HUES64 (cell line): ENCODE results near the gene GPX7. TPM values are rescaled to one million over a fixed set of nuclear protein-coding genes. Genes with fewer than 3 reads are reported as not detected.

Experiments used
- H3K27ac ChIP-seq: 2 replicates; pipeline ENCODE4 v1.7.0; 2013; ENCODE audit warnings: low read depth, low read length, inconsistent platforms
- H3K27me3 ChIP-seq: 2 replicates; pipeline ENCODE4 v1.6.1; 2013; ENCODE audit warnings: mild to moderate bottlenecking, low read length; ENCODE audit not compliant: insufficient read depth
- H3K36me3 ChIP-seq: 2 replicates; pipeline ENCODE4 v1.6.1; 2013; ENCODE audit warnings: mild to moderate bottlenecking, low read length; ENCODE audit not compliant: insufficient read depth
- H3K4me1 ChIP-seq: 2 replicates; pipeline ENCODE4 v1.6.1; 2013; ENCODE audit warnings: mild to moderate bottlenecking, low read length, moderate library complexity; ENCODE audit not compliant: insufficient read depth
- H3K4me3 ChIP-seq: 2 replicates; pipeline ENCODE4 v1.5.1; 2013; ENCODE audit warnings: mild to moderate bottlenecking, low read length, moderate library complexity
- H3K9ac ChIP-seq: 2 replicates; pipeline ENCODE4 v1.6.1; 2013; ENCODE audit warnings: mild to moderate bottlenecking, low read depth, low read length
- H3K9me3 ChIP-seq: 2 replicates; pipeline ENCODE4 v1.6.1; 2013; ENCODE audit warnings: low read depth, low read length; ENCODE audit not compliant: insufficient read depth
- WGBS: fragments of 150-250, 120-280 bp; methylation state at CpG from one replicate; pipeline ENCODE4 v1.1.7; 2013; ENCODE audit warnings: missing lambda C conversion rate; 5-methylcytosine and 5-hydroxymethylcytosine counted together
- polyA plus RNA-seq, 2 experiments: library from polyadenylated mRNA; stranded (reverse); fragments of 50-300 nt; gene quantifications; one replicate each; pipeline ENCODE4 v1.2.3, GENCODE V29; 2013

Gene GPX7
- polyA plus RNA-seq (2013, experiment 1 of 2): 16.4 TPM
- 25.6 TPM for polyA plus RNA-seq (2013, experiment 2 of 2)

DNA sequence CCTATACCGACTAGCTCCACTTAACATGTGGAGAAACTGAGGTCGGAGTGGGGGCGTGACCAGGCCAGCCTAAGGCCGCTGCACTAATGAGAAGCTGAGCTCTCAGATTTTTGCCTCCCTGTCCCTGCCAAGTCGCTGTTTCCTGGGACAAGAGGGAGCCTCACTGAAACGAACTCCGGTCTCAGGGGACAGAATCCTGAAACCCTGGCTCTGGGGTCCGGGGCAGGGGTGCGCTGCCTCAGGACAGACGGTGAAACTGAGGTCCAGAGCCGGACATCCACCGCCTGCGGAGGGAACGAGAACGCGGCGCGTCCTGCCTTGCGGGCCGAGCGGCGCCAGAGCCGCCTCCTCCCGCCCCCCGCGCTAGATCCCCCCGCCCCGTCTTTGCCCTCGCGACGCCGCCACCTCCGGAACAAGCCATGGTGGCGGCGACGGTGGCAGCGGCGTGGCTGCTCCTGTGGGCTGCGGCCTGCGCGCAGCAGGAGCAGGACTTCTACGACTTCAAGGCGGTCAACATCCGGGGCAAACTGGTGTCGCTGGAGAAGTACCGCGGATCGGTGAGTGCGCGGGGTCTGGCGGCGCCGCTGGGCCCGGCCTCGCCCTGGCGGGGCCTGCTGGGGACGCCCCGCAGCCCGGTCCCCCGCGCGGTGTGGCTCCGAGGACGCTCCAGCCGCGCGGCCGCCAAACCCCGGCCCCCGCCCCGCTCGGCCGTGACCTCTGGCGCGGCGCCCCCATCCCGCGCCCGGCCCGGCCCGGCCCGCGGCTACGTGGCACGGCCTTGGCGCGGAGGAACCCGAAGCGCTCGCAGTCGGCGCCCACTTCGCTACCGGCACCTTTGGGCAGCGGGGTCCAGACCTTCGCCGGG is at the start of gene GPX7:
TSS of gene GPX7 (plus strand) at position 381 of the 865 bp plus-strand sequence. CDS start at position 420, 39 bp downstream.
- peaks cover 11% of the 10 kb centered on the region; the same call in 1 of the 2 replicates for H3K4me1 ChIP-seq
- peaks cover 5% of the 10 kb centered on the region; the same call in 1 of the 2 replicates for H3K36me3 ChIP-seq
- peak within 1 kb of the TSS; percentile 63 for H3K4me3 ChIP-seq
- peaks cover 43% of the 10 kb centered on the region for H3K27me3 ChIP-seq
- no peaks in the 10 kb centered on the region for H3K9me3 ChIP-seq
- peak within 1 kb of the TSS; percentile 80 for H3K9ac ChIP-seq
- H3K27ac ChIP-seq: no peak within 1 kb of the TSS
- 3% methylated on average over 97 of the region's 97 CpGs for WGBS

DNA sequence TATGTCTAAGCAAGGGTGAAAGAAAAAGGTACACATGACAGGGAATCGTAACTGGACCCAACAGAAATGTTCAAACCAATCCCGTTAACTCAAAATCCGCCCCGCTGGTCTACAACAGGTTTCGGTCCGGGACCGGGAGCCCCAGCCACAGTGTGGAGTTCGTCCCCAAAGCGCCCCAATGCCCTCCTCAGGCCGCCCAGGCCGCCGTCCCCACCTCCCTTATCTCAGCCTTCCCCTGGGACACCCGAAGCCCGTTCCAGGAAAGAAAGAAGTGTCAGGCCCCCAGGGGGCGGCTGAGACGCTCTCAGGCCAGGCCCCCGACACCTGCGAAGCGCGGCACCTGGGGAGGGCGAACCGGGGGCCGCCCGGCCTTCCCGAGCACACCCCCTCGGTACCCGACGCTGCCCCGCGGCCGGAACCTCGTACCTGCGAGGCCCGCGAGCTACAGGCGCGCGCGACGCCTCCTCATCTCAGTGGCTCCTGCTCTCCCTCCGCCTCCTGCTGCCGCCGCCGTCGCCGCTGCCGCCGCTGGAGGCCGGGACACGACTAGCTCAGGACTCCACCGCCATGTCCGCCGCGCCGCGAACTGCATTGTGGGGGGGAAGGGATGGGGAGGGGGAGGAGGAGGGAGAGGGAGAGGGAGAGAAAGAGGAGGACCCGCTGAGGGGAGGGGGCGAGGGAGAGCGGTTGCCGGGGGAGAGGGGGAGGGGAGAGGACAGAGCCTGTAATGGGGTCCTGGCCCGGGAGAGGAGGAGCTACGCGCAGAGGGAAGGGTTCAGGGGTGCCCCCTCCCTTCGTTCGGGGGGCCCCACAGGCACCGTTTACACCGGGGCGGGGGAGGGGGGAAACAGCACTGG is 49.4 kb upstream of the GPX7 start, which contains the start of gene TUT4:
TSS of gene TUT4 (minus strand) at position 588 of the 857 bp plus-strand sequence. CDS start 26,812 bp downstream, outside the sequence.
- H3K27me3 ChIP-seq: 0 out of 2 replicates have a peak, but pooled peaks cover 2% of the 10 kb centered on the region
- peak within 1 kb of the TSS; percentile 98 for H3K4me3 ChIP-seq
- WGBS: under 1% methylated on average over 68 of the region's 68 CpGs
- peak within 1 kb of the TSS; percentile 94 for H3K27ac ChIP-seq
- no peaks in the 10 kb centered on the region for H3K36me3 ChIP-seq
- H3K9me3 ChIP-seq: no peaks in the 10 kb centered on the region
- peak within 1 kb of the TSS; percentile 90 for H3K9ac ChIP-seq
- peaks cover 35% of the 10 kb centered on the region for H3K4me1 ChIP-seq

DNA sequence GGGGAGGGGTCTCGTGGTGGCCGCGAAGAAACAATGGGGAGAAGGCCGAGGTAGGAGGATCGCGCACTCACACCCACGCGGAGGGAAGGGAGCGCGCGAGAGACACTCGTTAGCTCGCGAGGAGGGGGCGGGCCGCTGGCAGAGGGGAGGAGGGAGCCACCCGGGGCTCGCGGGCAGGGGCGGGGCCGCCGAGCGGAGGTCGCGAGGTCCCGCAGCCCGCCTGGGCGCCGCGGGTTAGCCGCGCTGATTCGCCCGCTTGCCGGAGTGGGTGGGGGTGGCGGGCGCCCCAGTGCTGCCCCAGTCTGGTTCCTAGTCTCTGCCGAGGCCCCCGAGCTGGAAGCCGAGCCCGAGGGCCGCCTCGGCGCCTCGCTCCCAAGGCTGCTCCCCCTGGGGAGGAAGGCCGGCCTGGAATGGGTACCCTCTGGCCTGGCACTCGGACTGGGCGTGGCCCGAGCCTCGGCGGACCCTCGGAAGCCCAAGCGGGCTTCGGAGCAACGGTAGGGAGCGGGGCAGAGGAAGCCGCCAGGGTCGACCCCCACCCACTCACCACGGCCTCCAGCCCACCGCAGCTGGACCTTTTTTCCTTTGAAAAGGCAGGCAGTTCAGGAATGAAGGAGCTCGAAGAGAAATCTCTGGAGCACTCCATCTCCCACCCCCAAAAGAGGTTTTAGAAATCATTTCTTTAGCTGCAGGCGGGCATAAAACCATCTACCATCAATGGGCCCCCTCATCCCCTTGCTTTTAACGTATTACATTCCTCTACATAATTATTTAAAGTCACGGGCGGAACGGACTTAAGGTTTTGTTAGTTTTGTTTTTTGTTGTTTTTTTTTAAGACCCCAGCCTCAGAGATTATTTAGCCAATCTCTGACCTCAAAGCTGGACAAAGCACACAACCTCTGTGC is 48.6 kb upstream of the GPX7 start:
- H3K9me3 ChIP-seq: no peaks in the 10 kb centered on the region
- H3K27ac ChIP-seq: peak overlapping the region; percentile 94
- H3K4me1 ChIP-seq: peaks cover 35% of the 10 kb centered on the region
- H3K36me3 ChIP-seq: no peaks in the 10 kb centered on the region
- H3K27me3 ChIP-seq: 0 out of 2 replicates have a peak, but pooled peaks cover 2% of the 10 kb centered on the region
- under 1% methylated on average over 63 of the region's 66 CpGs for WGBS
- peak overlapping the region; percentile 98 for H3K4me3 ChIP-seq
- peak overlapping the region; percentile 90 for H3K9ac ChIP-seq

DNA sequence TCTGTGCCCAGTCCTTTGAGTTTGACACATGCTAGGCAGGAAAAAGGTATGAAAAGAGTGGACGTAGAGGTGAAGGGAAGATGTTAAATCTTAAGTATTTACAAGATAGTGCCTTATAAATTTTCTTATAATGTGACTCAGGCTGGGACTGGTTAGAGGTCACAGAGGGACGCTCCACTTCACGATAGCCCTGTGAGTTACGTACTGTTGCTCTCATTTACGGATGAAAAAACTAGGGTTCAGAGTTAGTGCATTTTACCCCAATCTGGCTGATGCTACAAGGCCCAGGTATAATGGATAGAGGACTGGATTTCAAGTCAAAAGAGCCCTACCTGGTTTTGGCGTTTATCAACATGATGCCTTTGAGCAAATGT is 47.9 kb upstream of the GPX7 start:
- Histone ChIP-seq H3K9me3 (no peaks in the 10 kb centered on the region), H3K4me3 (peak overlapping the region; percentile 98), H3K36me3 (no peaks in the 10 kb centered on the region), H3K27ac (peak overlapping the region; percentile 94), H3K9ac (peak overlapping the region; percentile 90), H3K4me1 (peaks cover 33% of the 10 kb centered on the region), H3K27me3 (0 out of 2 replicates have a peak, but pooled peaks cover 2% of the 10 kb centered on the region)
- WGBS: 21% methylated on average over 6 of the region's 6 CpGs

DNA sequence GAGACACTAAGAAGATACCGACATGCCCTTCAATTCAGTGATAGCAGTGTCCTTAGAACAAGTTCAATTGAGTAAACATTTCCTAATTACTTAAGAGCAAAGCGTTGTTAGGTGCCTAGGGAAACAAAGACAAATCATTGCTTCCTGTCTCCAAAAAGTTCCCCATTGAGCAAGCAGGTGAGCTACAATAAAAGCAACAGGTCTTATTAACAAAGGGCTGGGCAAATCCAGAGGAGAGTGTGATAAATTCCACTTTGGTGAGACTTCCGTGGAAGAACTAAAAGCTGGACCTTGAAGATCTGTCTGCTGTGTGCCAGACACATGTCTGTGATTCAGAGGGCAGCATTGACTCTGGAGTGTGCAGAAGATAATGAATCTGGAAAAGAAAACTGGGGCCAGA is 47.4 kb upstream of the GPX7 start:
- Histone ChIP-seq H3K4me1 (peaks cover 31% of the 10 kb centered on the region), H3K27ac (no peak overlapping the region), H3K36me3 (no peaks in the 10 kb centered on the region), H3K4me3 (peak overlapping the region; percentile 98), H3K9me3 (no peaks in the 10 kb centered on the region), H3K27me3 (0 out of 2 replicates have a peak, but pooled peaks cover 2% of the 10 kb centered on the region), H3K9ac (peak overlapping the region; percentile 90)
- 18% methylated on average over 3 of the region's 3 CpGs for WGBS

DNA sequence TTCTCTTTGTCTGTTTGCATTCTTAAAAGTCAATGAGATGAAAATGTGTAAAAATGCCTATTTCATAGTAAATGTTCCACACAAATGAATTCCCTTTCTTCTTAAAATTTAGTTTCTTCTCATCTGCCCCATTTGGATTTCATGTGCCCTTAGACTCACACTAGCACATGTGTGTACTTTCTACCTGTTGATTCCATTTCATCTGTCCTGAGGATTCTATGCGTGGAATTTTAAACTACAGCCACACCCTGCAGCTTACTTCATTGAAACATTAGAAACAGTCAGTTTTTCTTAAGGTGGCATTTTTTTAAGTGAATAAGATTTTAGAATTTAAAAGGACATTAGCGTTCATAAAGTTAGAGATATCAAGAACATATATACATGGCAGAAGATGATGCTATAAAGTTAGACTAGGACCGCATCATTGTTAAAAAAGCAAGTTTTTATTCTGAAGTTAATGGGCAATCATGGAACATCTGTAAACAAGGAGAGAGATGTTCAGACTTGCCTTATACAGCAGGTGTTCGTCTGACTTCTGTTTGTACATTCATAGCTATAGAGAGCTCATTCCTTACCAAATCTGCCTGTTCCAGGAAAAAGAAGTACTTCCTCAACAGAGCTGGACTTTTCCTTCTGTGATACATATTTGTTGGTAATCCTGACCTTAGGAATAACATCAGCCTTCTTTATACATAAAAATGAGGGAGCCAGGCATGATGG is 45.4 kb upstream of the GPX7 start:
- Histone ChIP-seq H3K9ac (no peak overlapping the region), H3K27ac (no peak overlapping the region), H3K27me3 (0 out of 2 replicates have a peak, but pooled peaks cover 2% of the 10 kb centered on the region), H3K9me3 (no peaks in the 10 kb centered on the region), H3K36me3 (no peaks in the 10 kb centered on the region), H3K4me1 (peaks cover 14% of the 10 kb centered on the region), H3K4me3 (no peak overlapping the region)
- 95% methylated on average over 4 of the region's 4 CpGs for WGBS

DNA sequence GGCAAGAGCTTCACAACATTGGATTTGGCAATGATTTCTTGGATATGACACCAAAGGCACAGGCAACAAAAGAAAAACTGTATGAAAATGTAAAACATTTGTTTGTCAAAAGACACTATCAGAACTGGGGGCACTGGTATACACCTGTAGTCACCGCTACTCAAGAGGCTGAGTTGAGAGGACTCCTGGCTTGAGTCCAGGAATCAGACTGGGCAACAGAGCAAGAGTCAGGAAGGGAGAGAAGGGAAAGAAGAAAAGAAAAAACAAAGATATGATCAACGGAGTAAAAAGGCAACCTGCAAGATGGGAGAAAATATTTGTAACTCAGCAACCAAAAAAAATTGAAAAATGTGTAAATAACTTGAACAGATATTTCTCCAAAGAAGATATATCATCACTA is 43.2 kb upstream of the GPX7 start:
- H3K4me1 ChIP-seq: peaks cover 14% of the 10 kb centered on the region
- 90% methylated on average over 2 of the region's 2 CpGs for WGBS
- no peaks in the 10 kb centered on the region for H3K9me3 ChIP-seq
- H3K27ac ChIP-seq: no peak overlapping the region
- H3K9ac ChIP-seq: no peak overlapping the region
- 0 out of 2 replicates have a peak, but pooled peaks cover 2% of the 10 kb centered on the region for H3K27me3 ChIP-seq
- no peak overlapping the region for H3K4me3 ChIP-seq
- H3K36me3 ChIP-seq: no peaks in the 10 kb centered on the region

DNA sequence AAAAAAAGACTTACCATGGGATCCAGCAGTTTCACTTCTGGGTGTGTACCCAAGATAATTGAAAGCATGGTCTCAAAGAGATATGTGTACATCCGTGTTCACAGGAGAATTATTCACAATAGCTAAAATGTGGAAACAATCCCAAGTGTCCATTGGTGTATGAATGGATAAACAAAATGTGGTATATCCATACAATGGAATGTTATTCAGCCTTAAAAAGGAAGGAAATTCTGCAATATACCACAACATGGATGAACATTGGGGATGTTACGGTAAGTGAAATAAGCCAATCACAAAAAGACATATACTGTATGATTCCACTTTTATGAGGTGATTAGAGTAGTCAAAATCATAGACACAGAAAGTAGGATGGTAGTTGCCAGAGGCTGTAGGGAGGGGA is 42.3 kb upstream of the GPX7 start:
- H3K9me3 ChIP-seq: no peaks in the 10 kb centered on the region
- WGBS: 100% methylated on average over 1 of the region's 2 CpGs
- peaks cover 5% of the 10 kb centered on the region for H3K4me1 ChIP-seq
- H3K27ac ChIP-seq: no peak overlapping the region
- H3K36me3 ChIP-seq: no peaks in the 10 kb centered on the region
- H3K4me3 ChIP-seq: no peak overlapping the region
- no peak overlapping the region for H3K9ac ChIP-seq
- 0 out of 2 replicates have a peak, but pooled peaks cover 2% of the 10 kb centered on the region for H3K27me3 ChIP-seq

DNA sequence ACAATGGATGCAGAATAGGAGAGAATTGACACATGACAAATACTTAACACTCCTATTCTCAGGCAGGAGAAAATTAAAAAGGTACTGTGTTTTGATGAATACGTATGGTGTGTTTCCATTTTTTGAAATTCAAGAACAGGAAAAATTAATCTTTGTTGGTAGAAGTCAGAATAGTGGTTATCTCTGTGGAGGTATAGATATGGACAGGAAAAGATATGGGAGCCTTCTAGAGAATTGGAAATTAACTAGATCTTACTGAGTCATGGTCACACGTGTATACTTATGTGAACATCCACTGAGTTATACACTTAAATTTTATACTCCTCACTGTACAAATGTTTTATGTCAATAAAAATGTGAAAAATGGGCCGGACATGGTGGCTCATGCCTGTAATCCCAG is 39.4 kb upstream of the GPX7 start:
- no peaks in the 10 kb centered on the region; the same call in 1 of the 2 replicates for H3K4me1 ChIP-seq
- no peaks in the 10 kb centered on the region for H3K27me3 ChIP-seq
- H3K9me3 ChIP-seq: no peaks in the 10 kb centered on the region
- H3K9ac ChIP-seq: no peak overlapping the region
- WGBS: 92% methylated on average over 2 of the region's 3 CpGs
- H3K4me3 ChIP-seq: no peak overlapping the region
- H3K27ac ChIP-seq: no peak overlapping the region
- no peaks in the 10 kb centered on the region for H3K36me3 ChIP-seq

DNA sequence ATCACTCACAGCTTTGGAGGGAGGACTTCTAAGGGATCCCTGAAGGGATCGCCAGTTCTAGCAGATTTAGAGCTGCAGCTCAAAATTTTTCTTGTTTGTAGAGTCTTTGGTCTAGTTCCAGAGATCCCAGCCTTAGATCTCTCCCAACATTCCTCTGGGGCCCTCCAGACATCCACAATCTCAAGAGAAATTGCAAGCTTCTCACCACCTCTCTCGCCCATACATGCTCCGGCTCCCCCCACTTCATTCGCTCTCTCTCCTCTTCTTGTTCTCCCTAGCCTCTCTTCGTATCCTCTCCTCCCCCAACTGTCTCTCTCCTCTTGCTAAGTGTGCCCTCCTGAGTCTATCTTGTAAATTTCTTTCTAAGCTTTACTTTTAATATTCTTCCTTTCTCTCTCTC is 34.2 kb upstream of the GPX7 start:
- Histone ChIP-seq H3K4me3 (no peak overlapping the region), H3K27me3 (no peaks in the 10 kb centered on the region), H3K4me1 (peaks cover 6% of the 10 kb centered on the region; the same call in 1 of the 2 replicates), H3K9me3 (no peaks in the 10 kb centered on the region), H3K36me3 (no peaks in the 10 kb centered on the region), H3K27ac (no peak overlapping the region), H3K9ac (no peak overlapping the region)
- WGBS: 64% methylated on average over 5 of the region's 5 CpGs
